Peyer's patch (tissue), 4 donors: Measurements from ENCODE around the gene TCF7L2. TPM values are rescaled to one million over a fixed set of nuclear protein-coding genes. Genes with fewer than 3 reads are reported as not detected.

Experiments used
- DNase-seq, 3 donors: peaks; one replicate each; pipeline ENCODE4 v3.0.0-alpha.2; 2017 to 2019
- H3K27ac ChIP-seq, 4 donors: fragments of 200-600 bp; sonication (generic); one replicate each; pipeline ENCODE4 v1.5.1; 2016 to 2019
- H3K27me3 ChIP-seq, 2 donors: fragments of 200-600 bp; sonication (generic); one replicate each; pipeline ENCODE4 v1.5.1; 2019
- H3K36me3 ChIP-seq, 3 donors: fragments of 200-600 bp; sonication (generic); one replicate each; pipeline ENCODE4 v1.5.1; 2016 to 2019
- H3K4me1 ChIP-seq, 4 donors: fragments of 200-600 bp; sonication (generic); one replicate each; pipeline ENCODE4 v1.5.1; 2016 to 2019
- H3K4me3 ChIP-seq, 4 donors: fragments of 200-600 bp; sonication (generic); 1 replicate in 3 of 4; 2 replicates in 1 of 4; pipeline ENCODE4 v1.5.1; 2016 to 2019; ENCODE audit warnings: mild to moderate bottlenecking in 1 of 4
- H3K9me3 ChIP-seq, 4 donors: fragments of 200-600 bp; sonication (generic); one replicate each; pipeline ENCODE4 v1.5.1; 2016 to 2019; ENCODE audit warnings: mild to moderate bottlenecking in 1 of 4
- POLR2A ChIP-seq, 2 donors: fragments of 450-650 bp; IDR thresholded peaks; one replicate each; pipeline ENCODE4 v1.5.1; 2017; ENCODE audit warnings: antibody characterized with exemption in 2 of 2, mild to moderate bottlenecking in 2 of 2, moderate library complexity in 2 of 2
- total RNA-seq, 4 donors: library from RNA; depleted of rRNA; stranded (reverse); fragments of >200 nt; gene quantifications; one replicate each; pipeline ENCODE4 v1.1.0, GENCODE V29; 2016
- TF ChIP-seq, protein P1 (sequence below), 6 experiments: fragments of 450-650 bp in 4 of 6; fragments of 200-600 bp in 2 of 6; sonication (generic) in 1 of 6; IDR thresholded peaks; one replicate each; pipeline ENCODE4 v1.5.1; 2017 to 2019; ENCODE audit warnings: antibody characterized with exemption in 6 of 6, mild to moderate bottlenecking in 3 of 6, moderate library complexity in 1 of 6

Gene TCF7L2
- total RNA-seq, 4 donors from 2014 or later, result 72.3 to 148 (median 93.0) TPM

DNA sequence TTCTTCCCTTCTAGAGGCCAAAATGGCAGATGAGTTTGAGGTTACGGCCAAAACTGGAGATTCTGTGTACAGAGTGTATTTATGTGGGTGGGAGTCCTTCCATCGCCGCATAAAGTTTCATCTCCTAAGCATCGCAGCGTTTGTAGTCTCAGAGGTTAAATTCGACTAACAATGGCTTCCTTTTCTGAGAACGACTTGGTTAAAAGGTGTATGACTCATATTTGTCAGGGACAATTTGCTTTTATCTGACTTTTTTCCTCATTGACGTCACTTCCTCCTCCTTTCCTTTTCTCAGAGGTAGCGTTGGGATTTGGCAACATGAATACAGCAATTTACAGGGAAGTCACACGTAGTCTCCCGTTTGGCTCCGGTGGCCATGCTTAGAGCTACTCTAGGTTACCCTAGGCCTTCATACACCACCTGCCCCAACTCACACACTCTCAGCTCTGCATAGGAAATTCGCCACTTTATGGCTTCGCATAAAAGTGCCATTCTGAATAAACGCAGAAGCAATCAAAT is 37.6 kb upstream of the TCF7L2 start:
- H3K4me1 ChIP-seq, result no peaks in the 10 kb centered on the region
- H3K4me3 ChIP-seq, result no peak overlapping the region
- no peak for DNase-seq
- no peak for TF ChIP-seq POLR2A (IDR thresholded peaks at IDR 0.05)
- TF ChIP-seq, protein P1, sequence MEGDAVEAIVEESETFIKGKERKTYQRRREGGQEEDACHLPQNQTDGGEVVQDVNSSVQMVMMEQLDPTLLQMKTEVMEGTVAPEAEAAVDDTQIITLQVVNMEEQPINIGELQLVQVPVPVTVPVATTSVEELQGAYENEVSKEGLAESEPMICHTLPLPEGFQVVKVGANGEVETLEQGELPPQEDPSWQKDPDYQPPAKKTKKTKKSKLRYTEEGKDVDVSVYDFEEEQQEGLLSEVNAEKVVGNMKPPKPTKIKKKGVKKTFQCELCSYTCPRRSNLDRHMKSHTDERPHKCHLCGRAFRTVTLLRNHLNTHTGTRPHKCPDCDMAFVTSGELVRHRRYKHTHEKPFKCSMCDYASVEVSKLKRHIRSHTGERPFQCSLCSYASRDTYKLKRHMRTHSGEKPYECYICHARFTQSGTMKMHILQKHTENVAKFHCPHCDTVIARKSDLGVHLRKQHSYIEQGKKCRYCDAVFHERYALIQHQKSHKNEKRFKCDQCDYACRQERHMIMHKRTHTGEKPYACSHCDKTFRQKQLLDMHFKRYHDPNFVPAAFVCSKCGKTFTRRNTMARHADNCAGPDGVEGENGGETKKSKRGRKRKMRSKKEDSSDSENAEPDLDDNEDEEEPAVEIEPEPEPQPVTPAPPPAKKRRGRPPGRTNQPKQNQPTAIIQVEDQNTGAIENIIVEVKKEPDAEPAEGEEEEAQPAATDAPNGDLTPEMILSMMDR (IDR thresholded peaks at IDR 0.05), result no peak
- no peaks in the 10 kb centered on the region for H3K27me3 ChIP-seq
- H3K27ac ChIP-seq, result no peak overlapping the region
- H3K9me3 ChIP-seq, result no peaks in the 10 kb centered on the region
- H3K36me3 ChIP-seq, result no peaks in the 10 kb centered on the region

DNA sequence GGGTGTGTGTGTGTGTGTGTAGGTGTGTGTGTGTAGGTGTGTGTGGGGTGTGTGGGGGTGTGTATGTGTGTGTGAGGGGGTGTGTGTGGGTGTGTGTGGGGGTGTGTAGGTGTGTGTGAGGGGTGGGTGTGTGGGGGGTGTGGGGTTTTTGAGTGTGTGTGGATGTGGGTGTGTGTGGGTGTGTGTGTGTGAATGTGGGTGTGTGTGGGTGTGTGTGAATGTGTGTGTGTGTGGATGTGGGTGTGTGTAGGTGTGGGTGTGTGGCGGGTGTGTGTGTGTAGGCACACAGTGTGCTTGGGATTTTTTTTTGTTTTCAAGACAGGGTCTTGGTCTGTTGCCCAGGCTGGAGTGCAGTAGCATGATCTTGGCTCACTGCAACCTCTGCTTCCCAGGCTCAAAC is 36.8 kb upstream of the TCF7L2 start:
- TF ChIP-seq, protein P1 (IDR thresholded peaks at IDR 0.05), result no peak
- no peak for TF ChIP-seq POLR2A (IDR thresholded peaks at IDR 0.05)
- Histone ChIP-seq H3K36me3 (no peaks in the 10 kb centered on the region), H3K27me3 (no peaks in the 10 kb centered on the region), H3K4me1 (no peaks in the 10 kb centered on the region), H3K9me3 (no peaks in the 10 kb centered on the region), H3K4me3 (no peak overlapping the region), H3K27ac (peak overlapping the region in 1 of 4 donors; percentile 42)
- no peak for DNase-seq

DNA sequence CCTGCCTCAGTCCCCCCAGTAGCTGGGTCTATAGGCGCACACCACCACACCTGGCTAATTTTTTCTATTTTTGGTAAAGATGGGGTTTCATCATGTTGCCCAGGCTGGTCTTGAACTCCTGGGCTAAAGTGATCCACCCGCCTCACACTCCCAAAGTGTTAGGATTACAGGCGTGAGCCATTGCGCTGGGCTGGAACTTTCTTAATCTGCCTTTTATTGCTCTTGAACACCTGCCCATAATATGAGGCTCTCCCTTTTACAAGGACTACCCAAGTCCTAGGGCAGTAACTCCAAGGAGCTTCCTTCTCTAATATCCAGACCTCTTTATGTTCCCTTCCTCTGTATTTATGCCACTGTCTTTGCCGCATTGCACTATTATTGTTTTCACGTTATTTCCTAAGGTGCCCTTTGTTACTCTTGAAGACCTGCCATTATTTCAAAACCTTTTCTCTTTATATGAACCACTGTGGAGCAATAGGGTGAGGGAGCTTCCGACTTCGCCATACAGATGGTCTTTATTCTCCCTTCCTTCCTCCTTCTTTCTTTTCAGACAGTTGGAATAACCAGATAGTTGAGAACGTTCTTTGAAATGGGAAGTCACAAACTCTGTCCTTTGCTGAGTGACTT is 36.3 kb upstream of the TCF7L2 start:
- Histone ChIP-seq H3K9me3 (no peaks in the 10 kb centered on the region), H3K4me1 (no peaks in the 10 kb centered on the region), H3K27ac (peak overlapping the region in 2 of 4 donors; percentile 7 to 42), H3K36me3 (no peaks in the 10 kb centered on the region), H3K27me3 (no peaks in the 10 kb centered on the region), H3K4me3 (no peak overlapping the region)
- no peak for DNase-seq
- TF ChIP-seq POLR2A (IDR thresholded peaks at IDR 0.05), result no peak
- TF ChIP-seq, protein P1 (IDR thresholded peaks at IDR 0.05), result no peak

DNA sequence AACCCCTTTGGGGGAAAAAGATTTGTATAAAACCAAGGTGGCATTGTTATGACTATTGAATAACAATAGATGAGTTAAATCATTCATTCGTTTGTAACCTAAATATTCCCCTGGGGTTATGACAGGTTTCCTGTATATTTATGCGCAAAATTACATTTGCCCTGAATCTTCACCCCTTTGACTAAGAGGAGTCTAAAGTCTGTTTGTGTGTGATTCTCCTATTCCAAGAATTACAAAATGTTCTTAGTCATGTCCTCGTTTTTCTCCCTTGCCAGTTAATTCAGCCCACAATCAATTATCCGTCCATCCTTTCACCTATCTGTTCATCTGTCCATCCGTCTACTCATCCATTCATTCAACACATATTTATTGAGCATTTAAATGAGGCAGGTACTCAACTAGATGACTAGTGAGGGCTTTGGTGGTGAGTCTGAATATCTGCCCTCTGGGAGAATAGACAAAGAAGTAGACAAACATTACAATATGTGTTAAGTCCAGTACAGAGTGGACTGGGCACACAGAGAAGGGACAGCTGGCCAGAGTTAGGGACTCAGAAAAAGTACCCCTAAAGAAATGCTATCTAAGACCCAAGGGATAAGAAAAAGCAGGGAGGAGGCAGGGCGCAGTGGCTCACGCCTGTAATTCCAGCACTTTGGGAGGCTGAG is 35.6 kb upstream of the TCF7L2 start:
- Histone ChIP-seq H3K27me3 (no peaks in the 10 kb centered on the region), H3K4me3 (no peak overlapping the region), H3K36me3 (no peaks in the 10 kb centered on the region), H3K27ac (peak overlapping the region in 2 of 4 donors; percentile 7 to 42), H3K4me1 (no peaks in the 10 kb centered on the region), H3K9me3 (no peaks in the 10 kb centered on the region)
- TF ChIP-seq, protein P1 (IDR thresholded peaks at IDR 0.05), result no peak
- no peak for TF ChIP-seq POLR2A (IDR thresholded peaks at IDR 0.05)
- no peak for DNase-seq

DNA sequence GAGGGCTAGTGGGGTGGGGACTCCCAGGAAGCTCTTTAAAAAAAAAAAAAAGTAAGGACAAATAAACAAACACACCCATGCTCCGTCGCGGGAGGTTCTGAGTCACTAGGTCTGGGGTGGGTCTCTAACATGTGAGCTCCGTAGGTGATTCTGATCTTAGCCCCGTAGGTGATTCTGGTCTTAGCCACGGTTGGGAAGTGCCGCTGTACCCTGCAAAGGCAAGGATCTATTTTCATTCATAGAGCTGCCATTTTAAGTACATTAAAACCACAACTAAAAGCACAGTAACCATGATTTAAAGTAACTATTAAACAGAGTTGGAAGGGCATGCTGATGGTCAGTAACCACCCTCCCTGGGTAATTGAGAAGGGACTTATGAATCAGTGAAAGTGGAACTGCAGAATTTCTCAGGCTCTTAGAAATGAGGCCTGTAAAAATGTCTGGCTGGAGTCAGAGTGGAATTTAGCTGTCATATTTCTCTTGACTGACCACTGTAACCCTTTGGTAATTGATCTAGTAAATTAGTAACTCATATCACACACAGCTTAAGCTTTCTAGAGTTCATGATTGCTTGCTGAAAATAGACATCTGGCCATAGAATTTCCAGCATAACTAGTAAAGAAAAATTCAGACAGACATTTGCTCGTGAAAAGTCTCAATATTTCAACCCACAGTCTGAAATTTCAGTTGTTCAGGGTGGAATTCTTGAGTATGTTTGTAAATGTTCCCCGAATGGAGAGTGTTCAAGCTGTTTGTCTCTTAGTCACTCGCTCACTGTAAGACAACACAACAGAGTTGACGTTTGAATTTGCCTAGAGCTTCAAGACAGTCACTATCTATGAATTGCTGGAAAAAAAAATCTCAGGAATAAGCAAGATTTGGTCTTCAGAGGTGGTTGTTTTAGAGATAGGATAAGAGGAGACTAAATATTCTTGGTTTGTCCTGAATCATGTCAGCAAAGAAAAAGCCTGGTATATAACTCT is 34.2 kb upstream of the TCF7L2 start:
- Histone ChIP-seq H3K4me3 (peak overlapping the region in 2 of 4 donors; percentile 4 to 12), H3K27me3 (no peaks in the 10 kb centered on the region), H3K27ac (peak overlapping the region in 3 of 4 donors; percentile 62 to 89 (median 78)), H3K36me3 (no peaks in the 10 kb centered on the region), H3K9me3 (no peaks in the 10 kb centered on the region), H3K4me1 (no peaks in the 10 kb centered on the region)
- TF ChIP-seq, protein P1 (IDR thresholded peaks at IDR 0.05), result no peak
- TF ChIP-seq POLR2A (IDR thresholded peaks at IDR 0.05), result peak in 1 of 2 donors; percentile 61
- peak in 2 of 3 donors; percentile 77 to 87 for DNase-seq
